Aortic smooth muscle cell (primary cell): ENCODE data around the gene MYO5C. TPM values are rescaled to one million over a fixed set of nuclear protein-coding genes. Genes with fewer than 3 reads are reported as not detected.

Experiments
- total RNA-seq: library from RNA; depleted of rRNA; stranded (reverse); fragments of >200 nt; gene quantifications from 2 replicates; pipeline ENCODE4 v1.2.3, GENCODE V29; 2014

MYO5C gene, protein sequence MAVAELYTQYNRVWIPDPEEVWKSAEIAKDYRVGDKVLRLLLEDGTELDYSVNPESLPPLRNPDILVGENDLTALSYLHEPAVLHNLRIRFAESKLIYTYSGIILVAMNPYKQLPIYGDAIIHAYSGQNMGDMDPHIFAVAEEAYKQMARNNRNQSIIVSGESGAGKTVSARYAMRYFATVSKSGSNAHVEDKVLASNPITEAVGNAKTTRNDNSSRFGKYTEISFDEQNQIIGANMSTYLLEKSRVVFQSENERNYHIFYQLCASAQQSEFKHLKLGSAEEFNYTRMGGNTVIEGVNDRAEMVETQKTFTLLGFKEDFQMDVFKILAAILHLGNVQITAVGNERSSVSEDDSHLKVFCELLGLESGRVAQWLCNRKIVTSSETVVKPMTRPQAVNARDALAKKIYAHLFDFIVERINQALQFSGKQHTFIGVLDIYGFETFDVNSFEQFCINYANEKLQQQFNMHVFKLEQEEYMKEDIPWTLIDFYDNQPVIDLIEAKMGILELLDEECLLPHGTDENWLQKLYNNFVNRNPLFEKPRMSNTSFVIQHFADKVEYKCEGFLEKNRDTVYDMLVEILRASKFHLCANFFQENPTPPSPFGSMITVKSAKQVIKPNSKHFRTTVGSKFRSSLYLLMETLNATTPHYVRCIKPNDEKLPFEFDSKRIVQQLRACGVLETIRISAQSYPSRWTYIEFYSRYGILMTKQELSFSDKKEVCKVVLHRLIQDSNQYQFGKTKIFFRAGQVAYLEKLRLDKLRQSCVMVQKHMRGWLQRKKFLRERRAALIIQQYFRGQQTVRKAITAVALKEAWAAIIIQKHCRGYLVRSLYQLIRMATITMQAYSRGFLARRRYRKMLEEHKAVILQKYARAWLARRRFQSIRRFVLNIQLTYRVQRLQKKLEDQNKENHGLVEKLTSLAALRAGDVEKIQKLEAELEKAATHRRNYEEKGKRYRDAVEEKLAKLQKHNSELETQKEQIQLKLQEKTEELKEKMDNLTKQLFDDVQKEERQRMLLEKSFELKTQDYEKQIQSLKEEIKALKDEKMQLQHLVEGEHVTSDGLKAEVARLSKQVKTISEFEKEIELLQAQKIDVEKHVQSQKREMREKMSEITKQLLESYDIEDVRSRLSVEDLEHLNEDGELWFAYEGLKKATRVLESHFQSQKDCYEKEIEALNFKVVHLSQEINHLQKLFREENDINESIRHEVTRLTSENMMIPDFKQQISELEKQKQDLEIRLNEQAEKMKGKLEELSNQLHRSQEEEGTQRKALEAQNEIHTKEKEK (N-terminal part only)
- 0.50 and 0.53 TPM in 2 replicates for total RNA-seq

DNA sequence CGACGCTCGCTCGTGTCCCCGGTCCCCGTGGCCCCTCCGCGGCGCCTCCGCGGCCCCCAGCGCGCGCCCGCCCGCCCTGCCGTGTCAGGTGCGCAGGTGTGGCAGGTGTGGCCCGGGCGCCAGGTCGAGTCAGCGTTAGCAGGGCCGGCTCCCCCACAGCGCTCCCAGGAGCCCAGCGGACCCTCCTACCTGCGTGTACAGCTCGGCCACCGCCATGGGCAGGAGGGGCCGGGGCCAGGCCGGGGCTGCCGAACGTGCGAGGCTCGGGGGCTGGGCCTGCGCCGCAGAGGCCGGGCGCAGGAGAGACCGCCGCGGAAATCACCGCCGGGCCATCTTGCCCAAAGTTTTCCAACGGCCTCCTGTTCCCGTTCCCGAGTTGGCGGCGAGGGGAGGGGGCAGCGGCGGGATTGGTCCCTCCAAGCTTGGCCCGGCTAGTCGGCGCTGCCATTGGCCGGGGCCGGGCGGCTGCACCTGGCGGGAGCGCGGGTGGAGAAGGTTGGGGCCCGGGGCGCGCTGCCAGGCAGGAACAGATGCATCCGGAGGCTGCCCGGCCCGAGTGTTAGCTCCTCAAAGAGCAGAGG is at the start of gene MYO5C:
Gene MYO5C (minus strand): TSS at position 384 of the 581 bp plus-strand sequence. CDS start 168 bp downstream, at position 216.

DNA sequence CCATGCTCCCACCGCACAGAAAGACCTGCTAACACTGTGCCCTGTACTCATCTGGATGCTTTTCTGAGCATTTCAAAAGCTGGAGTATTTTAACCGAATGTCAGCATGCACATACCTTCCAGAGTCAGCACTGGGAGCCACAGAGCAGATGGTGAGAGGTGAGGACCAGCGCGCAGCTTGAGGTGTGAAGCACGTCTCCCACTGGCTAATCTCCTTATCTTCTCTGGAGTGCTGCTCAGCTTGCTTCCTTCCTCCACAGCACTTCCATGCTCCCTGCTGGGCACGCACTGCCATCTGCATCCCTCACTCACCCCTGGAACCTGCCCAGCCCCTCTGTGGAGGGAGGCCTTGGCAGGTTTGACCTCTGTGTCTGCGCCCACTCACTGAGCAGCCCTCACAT is 104.4 kb downstream of the MYO5C start, which contains the start of gene GNB5:
Gene GNB5 (minus strand): TSS at position 186 of the 400 bp plus-strand sequence. CDS start 6,716 bp downstream, outside the sequence.

Other genes starting within 250 kb of the MYO5C start
- not detected in 2 replicates for gene BCL2L10, start 183.0 kb downstream of the MYO5C start, total RNA-seq
- 21.3 and 31.3 TPM in 2 replicates for gene GNB5, start 104.4 kb downstream of the MYO5C start, total RNA-seq
- 76.2 and 94.8 TPM in 2 replicates for gene MYO5A, start 233.1 kb upstream of the MYO5C start, total RNA-seq